ENCODE measurements around the gene FAM120C.

DNA sequence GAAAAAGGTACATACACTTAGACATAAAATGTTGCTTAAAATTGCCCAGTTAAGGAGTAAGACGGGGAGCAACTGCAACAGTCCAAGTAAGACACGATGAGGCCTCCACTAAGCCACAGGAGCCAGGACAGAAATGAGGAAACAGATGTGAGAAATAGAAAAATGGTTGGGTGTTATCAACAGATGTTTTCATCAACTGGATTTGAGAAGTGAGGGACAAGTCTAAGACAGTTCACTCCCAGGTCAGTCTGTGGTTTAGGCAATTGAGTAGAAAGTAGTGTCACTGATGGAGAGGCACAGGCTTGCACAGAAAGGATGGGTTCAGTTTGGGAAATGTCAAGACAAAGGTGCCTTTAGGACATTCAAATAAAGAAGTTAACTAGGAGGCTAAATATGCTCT lies 115.3 kb downstream of the FAM120C start:
- TF ChIP-seq EZH2phosphoT487 (conservative IDR thresholded peaks at IDR 0.05; ENCODE audit: low read length) (no peak), CTCF (IDR thresholded peaks at IDR 0.05; ENCODE audit: insufficient read depth, low read length, poor library complexity, severe bottlenecking) (no peak)
